Activated CD4-positive, alpha-beta T cell treated with anti-CD3 and anti-CD28 coated beads for 24 hours (primary cell): ENCODE measurements around the gene PDE4A.
"Not testable (repeated sequence)": the region's sequence is repeated elsewhere in the genome, so short reads cannot be mapped to it uniquely, and the experiment has no call there.

Experiments used
- DNase-seq, 2 donors: peaks; one replicate each; pipeline ENCODE4 v3.0.0-alpha.2; 2020; ENCODE audit warnings: low read depth in 2 of 2

Gene PDE4A

GRCh38 chr19:10403137-10404021, 17.0 kb upstream of the PDE4A start, which contains the start of gene CDC37:
Gene CDC37 (minus strand): TSS chr19:10403542. CDS start chr19:10403479, 63 bp downstream.
- DNase-seq: peak; percentile 97 to 99

GRCh38 chr19:10404888-10405820, 15.2 kb upstream of the PDE4A start:
- no peak for DNase-seq

- DNase-seq: no peak
These were observed 14.1 kb upstream of the PDE4A start for GRCh38 chr19:10406191-10406590.

- DNase-seq: no peak
These were observed 13.2 kb upstream of the PDE4A start for GRCh38 chr19:10407096-10407495.

GRCh38 chr19:10408511-10409283, 11.6 kb upstream of the PDE4A start:
- DNase-seq: no peak

GRCh38 chr19:10411224-10411623, 9.1 kb upstream of the PDE4A start:
- DNase-seq: not testable (repeated sequence)

GRCh38 chr19:10412257-10412977, 7.9 kb upstream of the PDE4A start:
- no peak for DNase-seq

- no peak for DNase-seq
These were observed 4.3 kb upstream of the PDE4A start for GRCh38 chr19:10416083-10416379.

- DNase-seq: peak; percentile 85 to 91
These were observed 3.7 kb upstream of the PDE4A start for GRCh38 chr19:10416380-10417257.

- no peak for DNase-seq
These were observed 2.6 kb upstream of the PDE4A start for GRCh38 chr19:10417541-10418234.

- DNase-seq: no peak
These were observed 2.2 kb upstream of the PDE4A start for GRCh38 chr19:10418235-10418484.

GRCh38 chr19:10418485-10419199, 1.7 kb upstream of the PDE4A start:
- no peak for DNase-seq

GRCh38 chr19:10419200-10419645, 1.1 kb upstream of the PDE4A start:
- DNase-seq: no peak

- no peak for DNase-seq
These were observed 493 bp upstream of the PDE4A start for GRCh38 chr19:10419646-10420443.

- DNase-seq: no peak
These were observed 1.1 kb downstream of the PDE4A start for GRCh38 chr19:10421240-10422045.

- DNase-seq: no peak
These were observed 1.7 kb downstream of the PDE4A start for GRCh38 chr19:10422046-10422461.

- no peak for DNase-seq
These were observed 2.5 kb downstream of the PDE4A start for GRCh38 chr19:10422846-10423245.
